Natural killer cell (primary cell): ENCODE results near the gene S100A6. TPM values are rescaled to one million over a fixed set of nuclear protein-coding genes. Genes with fewer than 3 reads are reported as not detected.

ENCODE experiments used
- ATAC-seq, 3 donors: fragments of 150-1000 bp in 2 of 3; fragments of 200-7000 bp in 1 of 3; cut with Tn5 transposase; 1 replicate in 1 of 3; 2 replicates in 2 of 3; pipeline ENCODE4 v1.10.0; 2021; ENCODE audit warnings: mild to moderate bottlenecking in 2 of 3, moderate library complexity in 2 of 3
- DNase-seq, 2 donors: peaks; one replicate each; pipeline versions ENCODE4 v3.0.0 to v3.0.0-alpha.2; 2013 to 2021; ENCODE audit warnings: mixed read lengths in 1 of 2
- H3K27ac ChIP-seq: one replicate; pipeline ENCODE4 v1.5.1; 2013; ENCODE audit warnings: mild to moderate bottlenecking, low read length
- H3K27me3 ChIP-seq: one replicate; pipeline ENCODE4 v1.6.1; 2013; ENCODE audit warnings: low read length; ENCODE audit not compliant: control insufficient read depth, insufficient read depth
- H3K36me3 ChIP-seq: one replicate; pipeline ENCODE4 v1.6.1; 2013; ENCODE audit warnings: low read length; ENCODE audit not compliant: control insufficient read depth, insufficient read depth
- H3K4me1 ChIP-seq: one replicate; pipeline ENCODE4 v1.6.1; 2013; ENCODE audit warnings: low read length; ENCODE audit not compliant: control insufficient read depth, insufficient read depth
- H3K4me3 ChIP-seq: one replicate; pipeline ENCODE4 v1.5.1; 2013; ENCODE audit warnings: low read length
- H3K9me3 ChIP-seq: one replicate; pipeline ENCODE4 v1.6.1; 2013; ENCODE audit warnings: low read length; ENCODE audit not compliant: control insufficient read depth, insufficient read depth
- H3K27ac Mint-ChIP-seq, 2 donors: one replicate each; pipeline ENCODE4 v1.8.0; 2022; ENCODE audit warnings: mild to moderate bottlenecking in 2 of 2, mixed read lengths in 2 of 2, moderate library complexity in 1 of 2
- H3K27me3 Mint-ChIP-seq, 2 donors: one replicate each; pipeline ENCODE4 v1.8.0; 2022; ENCODE audit warnings: low read depth in 2 of 2, mixed read lengths in 2 of 2
- H3K36me3 Mint-ChIP-seq: one replicate; pipeline ENCODE4 v1.8.0; 2022; ENCODE audit warnings: mixed read lengths
- H3K4me1 Mint-ChIP-seq, 2 donors: one replicate each; pipeline ENCODE4 v1.8.0; 2022; ENCODE audit warnings: mixed read lengths in 2 of 2
- H3K4me3 Mint-ChIP-seq: one replicate; pipeline ENCODE4 v1.8.0; 2022; ENCODE audit warnings: mild to moderate bottlenecking, moderate library complexity, mixed read lengths
- H3K9me3 Mint-ChIP-seq, 2 donors: one replicate each; pipeline ENCODE4 v1.8.0; 2022; ENCODE audit warnings: mixed read lengths in 2 of 2
- WGBS: methylation state at CpG from one replicate; pipeline ENCODE4 v1.1.7; 2013; ENCODE audit warnings: missing lambda C conversion rate; ENCODE audit not compliant: insufficient coverage; 5-methylcytosine and 5-hydroxymethylcytosine counted together
- intact Hi-C: fragments of 100-400 bp; cut with micrococcal nuclease; formaldehyde crosslinking; loops from one replicate; pipeline ENCODE4 v1.14.2; 2022
- total RNA-seq, 4 donors: library from RNA; stranded (reverse); fragments of 120-200 nt in 1 of 4; gene quantifications; one replicate each; pipeline versions ENCODE4 v1.2.3 to v1.2.4, GENCODE V29; 2013 to 2022
- TF ChIP-seq, protein P1 (sequence below): fragments of 200-600 bp; IDR thresholded peaks from one replicate; pipeline ENCODE4 v1.8.0; 2022; ENCODE audit warnings: antibody characterized with exemption

S100A6 gene
- total RNA-seq, 3 donors from 2014 or later (not counting 1 experiment from before 2014, with no cell fraction given), result 174 to 261 (median 245) TPM

DNA sequence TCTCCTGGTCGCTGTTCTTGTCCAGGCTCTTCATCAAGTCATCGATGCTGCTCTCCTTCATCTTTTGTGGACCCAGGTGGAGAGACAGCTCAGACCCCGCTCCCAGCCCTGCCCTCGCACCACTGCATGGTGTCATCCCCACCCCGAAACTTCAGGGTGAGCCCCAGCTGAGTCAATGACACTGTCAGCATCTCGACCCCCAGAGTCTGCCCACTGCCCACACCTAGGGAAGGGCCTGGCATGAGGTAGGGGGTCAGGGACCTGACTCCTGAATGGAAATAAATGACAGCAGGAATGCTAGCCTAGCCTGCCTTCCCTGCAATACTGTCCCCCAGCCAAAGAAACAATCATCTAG lies 1.6 kb upstream of the S100A6 start:
- no peak overlapping the region for H3K27ac ChIP-seq

DNA sequence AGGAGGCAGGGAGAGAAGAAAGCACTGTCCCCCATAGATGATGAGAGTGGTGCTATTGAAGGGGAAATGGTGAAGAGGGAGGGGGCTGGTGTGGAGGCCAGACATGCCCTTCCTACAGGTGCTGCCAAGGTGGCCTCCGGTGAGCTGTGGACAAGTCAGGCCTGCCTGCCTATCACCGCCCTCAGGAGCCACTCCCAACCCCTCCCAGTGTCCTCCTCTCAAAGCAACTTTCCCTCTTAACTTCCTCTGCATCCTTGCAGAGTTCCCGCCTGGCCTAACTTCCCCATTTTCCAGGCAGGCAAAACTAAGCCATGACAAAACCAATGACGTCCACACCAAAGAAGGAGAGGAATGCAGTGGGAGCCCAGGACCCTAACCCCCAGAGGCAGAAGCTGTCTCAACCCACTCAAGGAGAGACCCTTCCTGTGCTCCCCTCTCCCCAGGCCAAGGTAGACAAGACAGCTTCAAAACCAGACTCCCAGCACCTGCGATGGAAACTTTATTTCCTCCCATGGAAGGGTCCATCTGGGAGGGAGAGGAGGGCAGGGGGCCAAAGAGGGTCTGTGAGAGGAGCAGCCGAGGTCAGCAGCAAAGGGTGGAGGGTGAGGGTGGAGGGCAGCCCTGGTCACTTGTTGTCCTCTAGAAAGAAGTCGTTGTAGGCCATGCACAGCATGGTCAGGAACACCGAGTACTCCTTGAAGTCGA lies 1.0 kb upstream of the S100A6 start:
- Histone ChIP-seq H3K9me3 (no peaks in the 10 kb centered on the region), H3K36me3 (peaks cover 8% of the 10 kb centered on the region), H3K4me1 (peaks cover 78% of the 10 kb centered on the region), H3K4me3 (peak overlapping the region; percentile 90), H3K27ac (peak overlapping the region; percentile 96), H3K27me3 (no peaks in the 10 kb centered on the region)
- 87% methylated on average over 9 of the region's 9 CpGs for WGBS
- peaks cover 72 to 84% of the 10 kb centered on the region in 2 donors for H3K4me1 Mint-ChIP-seq
- H3K36me3 Mint-ChIP-seq, result no peaks in the 10 kb centered on the region
- H3K4me3 Mint-ChIP-seq, result peak overlapping the region; percentile 93
- H3K9me3 Mint-ChIP-seq, result no peaks in the 10 kb centered on the region
- H3K27me3 Mint-ChIP-seq, result no peaks in the 10 kb centered on the region
- DNase-seq (no peak), ATAC-seq (no peak)
- TF ChIP-seq, protein P1, sequence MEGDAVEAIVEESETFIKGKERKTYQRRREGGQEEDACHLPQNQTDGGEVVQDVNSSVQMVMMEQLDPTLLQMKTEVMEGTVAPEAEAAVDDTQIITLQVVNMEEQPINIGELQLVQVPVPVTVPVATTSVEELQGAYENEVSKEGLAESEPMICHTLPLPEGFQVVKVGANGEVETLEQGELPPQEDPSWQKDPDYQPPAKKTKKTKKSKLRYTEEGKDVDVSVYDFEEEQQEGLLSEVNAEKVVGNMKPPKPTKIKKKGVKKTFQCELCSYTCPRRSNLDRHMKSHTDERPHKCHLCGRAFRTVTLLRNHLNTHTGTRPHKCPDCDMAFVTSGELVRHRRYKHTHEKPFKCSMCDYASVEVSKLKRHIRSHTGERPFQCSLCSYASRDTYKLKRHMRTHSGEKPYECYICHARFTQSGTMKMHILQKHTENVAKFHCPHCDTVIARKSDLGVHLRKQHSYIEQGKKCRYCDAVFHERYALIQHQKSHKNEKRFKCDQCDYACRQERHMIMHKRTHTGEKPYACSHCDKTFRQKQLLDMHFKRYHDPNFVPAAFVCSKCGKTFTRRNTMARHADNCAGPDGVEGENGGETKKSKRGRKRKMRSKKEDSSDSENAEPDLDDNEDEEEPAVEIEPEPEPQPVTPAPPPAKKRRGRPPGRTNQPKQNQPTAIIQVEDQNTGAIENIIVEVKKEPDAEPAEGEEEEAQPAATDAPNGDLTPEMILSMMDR, result no peak
- peak overlapping the region; percentile 90 to 94 for H3K27ac Mint-ChIP-seq
- intact Hi-C loops, result loop anchor here (1.0 to 2.0 kb wide), 2 partner anchors 8 to 98 kb away; partner anchors contain the start of genes CHTOP and S100A4

More for the DNA sequence above, 1.6 kb upstream of the S100A6 start:
- Mint-ChIP-seq H3K4me3 (no peak overlapping the region), H3K9me3 (no peaks in the 10 kb centered on the region), H3K36me3 (no peaks in the 10 kb centered on the region), H3K27me3 (no peaks in the 10 kb centered on the region), H3K4me1 (peaks cover 68 to 84% of the 10 kb centered on the region in 2 donors), H3K27ac (peak overlapping the region; percentile 14 to 90)
- intact Hi-C loops, result loop anchor here (2.0 kb wide), 1 partner anchor 97 kb away; the partner anchor contains the start of gene CHTOP
- peaks cover 78% of the 10 kb centered on the region for H3K4me1 ChIP-seq
- H3K4me3 ChIP-seq, result no peak overlapping the region
- DNase-seq (no peak), ATAC-seq (no peak)
- H3K9me3 ChIP-seq, result no peaks in the 10 kb centered on the region
- TF ChIP-seq, protein P1, result no peak
- WGBS, result 96% methylated on average over 6 of the region's 6 CpGs
- H3K27me3 ChIP-seq, result no peaks in the 10 kb centered on the region
- peaks cover 10% of the 10 kb centered on the region for H3K36me3 ChIP-seq

DNA sequence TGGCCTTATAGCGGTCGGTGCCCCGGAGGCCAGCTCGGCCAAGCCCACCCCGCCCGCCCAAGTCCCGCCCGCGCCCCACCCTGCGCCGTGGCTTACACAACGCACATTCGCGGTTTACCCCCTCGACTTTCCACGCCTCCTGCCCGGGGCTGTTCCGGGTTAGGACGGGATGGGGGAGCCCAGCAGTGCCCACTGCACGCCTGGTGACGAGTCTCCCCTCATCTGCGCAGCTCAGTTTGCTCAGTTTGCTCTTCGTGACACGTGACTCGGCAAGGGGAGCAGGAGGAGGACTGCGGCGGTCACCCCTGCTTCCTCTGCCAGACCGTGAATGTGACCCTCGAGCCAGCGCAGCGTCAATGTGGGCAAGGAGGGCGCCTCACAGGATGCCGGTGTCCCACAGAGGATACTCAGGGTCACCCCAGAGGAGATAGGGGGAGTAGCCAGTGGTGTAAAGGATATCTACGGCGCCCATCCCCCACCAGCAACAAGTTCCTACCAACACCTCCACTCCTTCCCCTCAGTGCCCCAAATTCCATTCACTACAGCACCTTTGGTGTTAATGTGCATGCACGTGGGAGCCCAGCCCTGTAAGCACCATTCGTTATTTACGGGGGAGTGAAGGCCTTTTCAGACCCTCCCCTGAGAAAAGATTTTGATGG lies 350 bp upstream of the S100A6 start:
- Histone ChIP-seq H3K36me3 (peaks cover 8% of the 10 kb centered on the region), H3K4me3 (peak overlapping the region; percentile 90), H3K9me3 (no peaks in the 10 kb centered on the region), H3K4me1 (peaks cover 76% of the 10 kb centered on the region), H3K27ac (peak overlapping the region; percentile 96), H3K27me3 (no peaks in the 10 kb centered on the region)
- peak; percentile 84 to 93 for DNase-seq
- ATAC-seq, result peak; percentile 77 to 93 (median 86)
- WGBS, result under 1% methylated on average over 37 of the region's 38 CpGs
- no peaks in the 10 kb centered on the region for H3K27me3 Mint-ChIP-seq
- TF ChIP-seq, protein P1, result no peak
- H3K27ac Mint-ChIP-seq, result peak overlapping the region; percentile 90 to 94
- intact Hi-C loops, result loop anchor here (1.0 to 2.0 kb wide), 2 partner anchors 9 to 99 kb away; partner anchors contain the start of genes CHTOP and S100A4
- H3K4me1 Mint-ChIP-seq, result peaks cover 69 to 81% of the 10 kb centered on the region in 2 donors
- no peaks in the 10 kb centered on the region for H3K9me3 Mint-ChIP-seq
- no peaks in the 10 kb centered on the region for H3K36me3 Mint-ChIP-seq
- peak overlapping the region; percentile 93 for H3K4me3 Mint-ChIP-seq
